B cell (primary cell): ENCODE measurements around the gene DNAJB6. TPM values are rescaled to one million over a fixed set of nuclear protein-coding genes. Genes with fewer than 3 reads are reported as not detected.

Experiments used
- ATAC-seq: fragments of 200-7000 bp; cut with Tn5 transposase; one replicate; pipeline ENCODE4 v1.10.0; 2021; ENCODE audit warnings: low read depth, mild to moderate bottlenecking, moderate number of reproducible peaks, moderate library complexity
- CTCF ChIA-PET: fragments of 350-600 bp; sonication (Branson Sonifier 250); formaldehyde crosslinking; loops from one replicate; lab custom pipeline; 2021; ENCODE audit warnings: antibody characterized with exemption, inconsistent platforms; lab: Charles Lee
- POLR2A ChIA-PET: fragments of 350-600 bp; sonication (Branson Sonifier 250); formaldehyde crosslinking; loops from one replicate; lab custom pipeline; 2021; ENCODE audit warnings: antibody characterized with exemption; lab: Charles Lee
- DNase-seq: peaks from one replicate; pipeline ENCODE4 v3.0.0; 2013
- H2AFZ ChIP-seq: 2 replicates; pipeline ENCODE4 v1.6.1; 2012; ENCODE audit warnings: mild to moderate bottlenecking, low read depth, low read length; ENCODE audit not compliant: insufficient read depth, poor library complexity, severe bottlenecking
- H3K27ac ChIP-seq, 2 donors: 1 replicate in 1 of 2; 2 replicates in 1 of 2; pipeline ENCODE4 v1.5.1; 2012 to 2013; ENCODE audit warnings: low read length in 2 of 2, mild to moderate bottlenecking in 2 of 2, moderate library complexity in 1 of 2
- H3K27me3 ChIP-seq, 4 experiments: fragments of 200-600 bp in 1 of 4; sonication (generic) in 1 of 4; replicated peaks in 1 of 4; 1 replicate in 2 of 4; 2 replicates in 2 of 4; pipeline versions ENCODE4 v1.6.1 to v1.7.0; 2013 to 2016; ENCODE audit warnings: low read length in 3 of 4, mild to moderate bottlenecking in 2 of 4, mixed read lengths in 1 of 4, moderate library complexity in 1 of 4; ENCODE audit not compliant: insufficient read depth in 4 of 4, control insufficient read depth in 3 of 4; ENCODE audit errors: control extremely low read depth in 1 of 4
- H3K36me3 ChIP-seq, 2 experiments: replicated peaks in 1 of 2; 1 replicate in 1 of 2; 2 replicates in 1 of 2; pipeline versions ENCODE4 v1.6.1 to v1.7.1; 2013; ENCODE audit warnings: low read length in 1 of 2; ENCODE audit not compliant: insufficient read depth in 2 of 2, control insufficient read depth in 1 of 2; ENCODE audit errors: control extremely low read depth in 1 of 2, extremely low read depth in 1 of 2
- H3K4me1 ChIP-seq, 2 donors: fragments of 200-600 bp in 1 of 2; sonication (generic) in 1 of 2; 1 replicate in 1 of 2; 2 replicates in 1 of 2; pipeline versions ENCODE4 v1.5.1 to v1.6.1; 2013 to 2017; ENCODE audit warnings: low read length in 2 of 2; ENCODE audit not compliant: control insufficient read depth in 2 of 2, insufficient read depth in 2 of 2
- H3K4me2 ChIP-seq: replicated peaks from 2 replicates; pipeline ENCODE3; 2012; ENCODE audit warnings: mild to moderate bottlenecking, low read depth, low read length; ENCODE audit not compliant: poor library complexity, severe bottlenecking
- H3K4me3 ChIP-seq, 5 experiments: fragments of 200-600 bp in 1 of 5; sonication (generic) in 1 of 5; 1 replicate in 3 of 5; 2 replicates in 2 of 5; pipeline versions ENCODE4 v1.5.1 to v1.7.0; 2011 to 2016; ENCODE audit warnings: low read length in 4 of 5, mild to moderate bottlenecking in 4 of 5, low read depth in 2 of 5, control low read depth in 1 of 5, moderate library complexity in 1 of 5; ENCODE audit not compliant: insufficient read depth in 1 of 5; ENCODE audit errors: control extremely low read depth in 1 of 5, extremely low read depth in 1 of 5
- H3K79me2 ChIP-seq: fragments of 200-600 bp; sonication (generic); one replicate; pipeline ENCODE4 v1.6.0; 2016; ENCODE audit warnings: low read length; ENCODE audit not compliant: control insufficient read depth, insufficient read depth
- H3K9ac ChIP-seq: fragments of 200-600 bp; sonication (generic); 2 replicates; pipeline ENCODE4 v1.6.1; 2017; ENCODE audit warnings: mild to moderate bottlenecking, low read length, moderate library complexity
- H3K9me3 ChIP-seq, 3 donors: one replicate each; pipeline versions ENCODE4 v1.6.1 to v1.7.1; 2013; ENCODE audit warnings: low read length in 2 of 3; ENCODE audit not compliant: control insufficient read depth in 2 of 3, insufficient read depth in 1 of 3; ENCODE audit errors: control extremely low read depth in 1 of 3
- H4K20me1 ChIP-seq: 2 replicates; pipeline ENCODE4 v1.6.0; 2012; ENCODE audit warnings: mild to moderate bottlenecking, low read length; ENCODE audit not compliant: insufficient read depth, control insufficient read depth, poor library complexity, severe bottlenecking
- H3K27ac Mint-ChIP-seq: one replicate; pipeline ENCODE4 v1.8.0; 2021; ENCODE audit warnings: mixed read lengths
- H3K27me3 Mint-ChIP-seq: one replicate; pipeline ENCODE4 v1.8.0; 2021; ENCODE audit warnings: mixed read lengths
- H3K4me1 Mint-ChIP-seq: one replicate; pipeline ENCODE4 v1.8.0; 2021; ENCODE audit warnings: mixed read lengths
- H3K4me3 Mint-ChIP-seq: one replicate; pipeline ENCODE4 v1.8.0; 2021; ENCODE audit warnings: mixed read lengths
- H3K9me3 Mint-ChIP-seq: one replicate; pipeline ENCODE4 v1.8.0; 2022; ENCODE audit warnings: mixed read lengths; ENCODE audit not compliant: insufficient read depth
- CTCF ChIP-seq: fragments of 200-600 bp; IDR thresholded peaks from one replicate; pipeline ENCODE4 v1.8.0; 2022; ENCODE audit warnings: antibody characterized with exemption, mild to moderate bottlenecking
- EZH2 ChIP-seq: IDR thresholded peaks from 2 replicates; pipeline ENCODE4 v1.6.1; 2012; ENCODE audit warnings: borderline replicate concordance, low read depth, mild to moderate bottlenecking, moderate library complexity, low read length; ENCODE audit not compliant: insufficient read depth, poor library complexity, severe bottlenecking
- WGBS: methylation state at CpG from one replicate; pipeline ENCODE4 v1.1.5; 2013; ENCODE audit warnings: missing lambda C conversion rate; ENCODE audit not compliant: insufficient coverage; 5-methylcytosine and 5-hydroxymethylcytosine counted together
- intact Hi-C: fragments of 100-400 bp; cut with micrococcal nuclease; formaldehyde crosslinking; loops from one replicate; pipeline ENCODE4 v1.10.0; 2022
- polyA plus RNA-seq: library from polyadenylated mRNA; depleted of rRNA; stranded (reverse); fragments of >200 nt; gene quantifications from 2 replicates; pipeline ENCODE4 v1.2.3, GENCODE V29; 2012
- total RNA-seq, 2 donors: library from RNA; stranded (reverse); fragments of 120-200 nt in 1 of 2; gene quantifications; 1 replicate in 1 of 2; 2 replicates in 1 of 2; pipeline versions ENCODE4 v1.2.3 to v1.2.4, GENCODE V29; 2013 to 2022

The DNAJB6 gene
- total and polyA plus RNA-seq, 2 donors (not counting 1 experiment from before 2014, with no cell fraction given): 22.4 to 116 TPM

GRCh38 chr7:157459966-157460365 lies 123.2 kb downstream of the DNAJB6 start:
- Histone ChIP-seq H4K20me1 (no peaks in the 10 kb centered on the region), H3K36me3 (no peaks in the 10 kb centered on the region), H3K4me2 (no peak overlapping the region), H2AFZ (no peak overlapping the region), H3K4me3 (no peak overlapping the region), H3K9me3 (peaks cover 0 to 4% (median 2%) of the 10 kb centered on the region in 3 donors), H3K27me3 (peaks cover 0 to 11% (median 0%) of the 10 kb centered on the region in 4 experiments), H3K4me1 (no peaks in the 10 kb centered on the region), H3K27ac (no peak overlapping the region), H3K79me2 (no peaks in the 10 kb centered on the region), H3K9ac (no peak overlapping the region)
- ChIA-PET CTCF (interaction anchor here (0.9 kb wide), 1 partner anchor 25 kb away, joined by 3 read pairs; no protein-coding TSS in a partner anchor), POLR2A (no interaction called here)
- TF ChIP-seq EZH2: no peak
- TF ChIP-seq CTCF: no peak
- 98% methylated on average over 11 of the region's 11 CpGs for WGBS
- Mint-ChIP-seq H3K27ac (no peak overlapping the region), H3K27me3 (peaks cover 11% of the 10 kb centered on the region), H3K9me3 (no peaks in the 10 kb centered on the region), H3K4me1 (no peaks in the 10 kb centered on the region), H3K4me3 (no peak overlapping the region)
- DNase-seq: no peak
- no peak for ATAC-seq
- intact Hi-C loops: no loop called here

DNA sequence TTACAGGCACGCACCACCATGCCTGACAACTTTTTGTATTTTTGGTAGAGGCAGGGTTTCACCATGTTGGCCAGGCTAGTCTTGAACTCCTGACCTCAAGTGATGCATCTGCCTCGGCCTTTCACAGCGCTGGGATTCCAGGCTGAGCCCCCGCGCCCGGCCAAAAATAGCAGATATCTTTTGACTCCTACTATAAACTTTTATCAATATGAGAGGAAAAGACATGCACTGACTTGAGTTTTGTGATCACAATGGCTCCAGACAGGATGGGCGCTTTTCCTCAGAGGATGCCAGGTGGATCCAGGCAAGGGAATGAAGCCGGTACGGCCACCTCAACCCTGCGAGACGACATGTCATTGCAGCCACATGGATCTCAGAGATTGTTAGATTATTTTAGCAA lies 123.9 kb downstream of the DNAJB6 start:
- Histone ChIP-seq H3K36me3 (no peaks in the 10 kb centered on the region), H3K4me3 (no peak overlapping the region), H2AFZ (no peak overlapping the region), H3K27me3 (peaks cover 0 to 14% (median 0%) of the 10 kb centered on the region in 4 experiments), H4K20me1 (no peaks in the 10 kb centered on the region), H3K9ac (no peak overlapping the region), H3K27ac (no peak overlapping the region), H3K79me2 (no peaks in the 10 kb centered on the region), H3K9me3 (peaks cover 0 to 4% (median 0%) of the 10 kb centered on the region in 3 donors), H3K4me1 (no peaks in the 10 kb centered on the region), H3K4me2 (no peak overlapping the region)
- Mint-ChIP-seq H3K4me3 (no peak overlapping the region), H3K9me3 (no peaks in the 10 kb centered on the region), H3K27me3 (peaks cover 17% of the 10 kb centered on the region), H3K27ac (no peak overlapping the region), H3K4me1 (no peaks in the 10 kb centered on the region)
- CTCF ChIA-PET: no interaction called here
- no peak for TF ChIP-seq CTCF
- no peak for TF ChIP-seq EZH2
- intact Hi-C loops: no loop called here
- POLR2A ChIA-PET: no interaction called here
- DNase-seq: no peak
- 93% methylated on average over 5 of the region's 11 CpGs for WGBS
- no peak for ATAC-seq
